NCI-H2171 (cell line): Measurements from ENCODE around the gene IDH3A.

Experiments
- DNase-seq: peaks from one replicate; lab custom pipeline; 2025; lab: John Stamatoyannopoulos, UW

The IDH3A gene

GRCh38 chr15:78168608-78169007, 19.4 kb downstream of the IDH3A start:
- no peak for DNase-seq

DNA sequence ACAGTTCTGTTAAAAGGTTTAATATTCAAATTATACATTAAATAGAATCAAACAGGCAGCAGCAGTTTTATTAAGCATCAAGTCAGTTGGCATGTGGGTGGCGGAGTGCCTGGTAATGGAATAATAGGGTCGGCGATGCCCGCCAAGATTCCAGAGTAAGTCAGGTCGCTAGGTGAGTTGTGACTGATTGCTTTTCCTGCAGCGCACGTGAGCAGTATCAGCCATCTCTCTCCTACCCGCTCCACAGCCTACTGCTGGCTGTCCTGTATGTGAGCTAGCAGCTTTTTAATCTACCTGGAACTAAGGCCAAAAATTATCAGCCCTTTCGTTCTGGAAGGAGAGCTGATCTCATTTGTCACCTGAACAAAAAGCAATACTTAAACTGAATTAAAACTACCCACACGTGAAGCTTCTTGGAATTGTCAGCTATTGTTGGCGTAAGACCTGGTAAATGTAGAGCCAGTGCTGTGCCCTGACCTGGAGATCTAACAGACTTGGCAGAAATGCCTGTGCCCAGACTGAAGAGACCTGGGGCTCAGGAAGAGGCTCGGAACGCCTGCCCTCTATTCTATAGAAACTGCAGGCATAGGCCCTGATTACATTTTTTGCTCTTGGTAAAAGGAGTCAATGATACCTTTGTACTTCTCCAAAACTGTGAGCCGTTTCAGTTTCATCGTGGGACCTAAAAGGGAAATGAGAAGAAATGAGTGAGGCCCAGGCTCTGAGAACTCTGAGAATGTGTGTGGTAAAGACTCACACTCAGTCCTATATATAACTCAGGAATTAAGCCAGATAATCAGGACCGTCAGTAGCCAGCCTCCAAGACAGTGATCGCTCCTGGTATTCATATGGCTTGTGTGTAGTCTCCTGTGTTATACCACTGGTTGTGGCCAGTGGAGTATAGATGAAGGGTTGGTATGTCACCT, 21.9 kb downstream of the IDH3A start:
- no peak for DNase-seq

DNA sequence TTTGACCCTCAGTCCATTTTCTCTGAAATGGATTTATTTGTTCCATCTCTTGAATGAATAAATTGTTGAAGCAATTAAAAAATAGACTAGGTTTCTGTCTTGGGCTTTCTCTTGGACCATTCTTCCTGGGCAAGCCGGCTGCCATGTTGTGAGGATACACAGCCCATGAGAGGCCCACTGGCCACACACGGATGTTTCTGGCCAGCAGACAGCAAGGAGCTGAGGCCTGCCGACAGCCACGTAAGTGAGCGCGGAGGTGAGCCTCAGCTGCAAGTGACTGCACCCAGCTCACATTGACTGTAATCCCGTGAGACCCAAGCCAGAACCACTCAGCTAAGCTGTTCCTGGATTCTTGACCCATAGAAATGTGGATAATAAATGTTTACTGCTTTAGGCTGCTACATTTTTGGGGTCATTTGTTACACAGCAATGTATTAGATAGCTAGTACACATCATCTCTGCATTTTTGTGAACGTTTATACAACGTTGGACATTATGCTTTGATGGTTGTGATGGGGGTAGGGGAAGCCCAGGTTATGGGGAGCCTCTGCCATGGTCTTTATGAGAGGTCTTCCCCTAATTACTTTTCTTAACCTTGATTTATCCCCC, 22.8 kb downstream of the IDH3A start:
- DNase-seq: no peak

DNA sequence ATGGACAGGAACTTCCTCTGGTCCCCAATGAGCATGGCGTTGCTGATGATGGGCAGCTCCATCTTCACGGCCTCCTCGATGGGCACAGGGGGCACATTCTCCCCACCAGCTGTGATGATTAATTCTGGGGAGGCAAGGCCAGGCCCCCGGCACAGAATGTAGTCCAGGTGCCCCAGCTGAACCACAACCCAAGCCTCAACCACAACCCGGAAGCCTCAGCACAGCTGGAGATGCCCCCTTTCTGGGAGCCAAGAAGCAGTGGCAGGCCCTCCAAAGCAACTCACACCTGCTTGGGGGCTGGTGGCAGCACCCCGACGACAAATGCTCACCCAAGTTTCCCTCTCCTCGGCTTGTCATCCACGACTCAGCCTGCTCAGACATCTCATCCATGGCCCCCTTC, 25.2 kb downstream of the IDH3A start:
- no peak for DNase-seq

- no peak for DNase-seq
Observed at GRCh38 chr15:78175330-78175729, 26.2 kb downstream of the IDH3A start.

DNA sequence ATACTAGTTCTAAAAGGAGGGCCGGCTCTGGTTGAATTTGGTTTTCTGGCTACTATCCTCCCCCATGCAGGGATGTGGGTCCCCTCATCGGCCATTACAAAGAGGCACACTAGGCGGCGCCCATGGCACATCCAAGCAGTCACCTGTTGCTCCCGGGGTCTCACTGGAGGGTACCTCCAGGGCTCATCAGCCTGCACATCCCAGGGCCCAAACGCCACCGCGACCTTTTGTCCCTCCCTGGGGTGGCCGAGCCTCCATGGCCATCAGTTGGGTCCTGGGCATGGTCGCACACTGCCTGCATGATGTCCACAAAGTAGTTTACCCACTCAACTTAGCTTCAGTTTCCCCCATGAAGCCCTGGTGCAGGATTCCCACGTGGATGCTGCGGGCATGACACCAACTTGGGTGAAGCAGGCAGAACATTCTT, 28.3 kb downstream of the IDH3A start:
- no peak for DNase-seq

DNA sequence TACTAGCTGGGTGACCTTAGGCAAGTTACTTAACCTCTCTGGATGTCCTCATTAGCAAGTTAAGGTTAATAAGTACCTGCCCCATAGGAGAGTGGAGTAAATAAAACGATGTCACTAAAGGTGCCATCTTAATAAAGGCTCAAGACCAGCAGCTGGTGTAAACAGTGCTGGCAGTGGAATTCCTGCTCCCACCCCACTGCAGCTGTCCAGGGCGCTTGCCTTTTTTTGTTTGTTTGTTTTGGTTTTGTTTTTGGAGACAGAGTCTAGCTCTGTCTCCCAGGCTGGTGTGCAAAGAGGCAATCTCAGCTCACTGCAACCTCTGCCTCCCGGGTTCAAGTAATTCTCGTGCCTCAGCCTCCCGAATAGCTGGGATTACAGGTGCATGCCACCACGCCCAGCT, 28.9 kb downstream of the IDH3A start:
- DNase-seq: no peak

DNA sequence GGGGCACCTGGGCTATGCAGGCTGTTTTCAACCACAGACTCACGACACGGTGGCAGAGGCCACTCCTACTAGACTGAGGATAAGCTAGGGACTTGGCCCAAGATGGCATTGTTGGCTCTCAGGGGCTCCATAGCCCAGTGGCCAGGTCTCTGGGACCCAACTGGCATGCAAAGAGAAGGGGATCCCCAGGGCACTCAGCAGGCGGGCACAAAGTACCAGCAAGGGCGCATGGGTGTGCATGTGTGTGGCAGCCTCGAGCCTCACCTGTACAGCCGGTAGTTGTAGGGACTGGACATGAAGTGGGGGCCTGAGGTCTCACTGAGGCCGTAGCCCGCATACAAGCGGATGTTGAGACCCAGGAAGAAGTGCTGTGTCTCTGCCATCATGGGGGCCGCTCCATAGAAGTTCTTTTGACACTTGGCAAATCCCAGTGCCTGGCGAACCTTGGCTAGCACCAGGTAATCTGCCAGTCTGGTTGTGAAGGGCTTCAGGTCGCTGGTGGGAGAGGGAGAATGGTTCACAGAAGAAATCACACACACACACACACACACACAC, 30.2 kb downstream of the IDH3A start:
- no peak for DNase-seq

DNA sequence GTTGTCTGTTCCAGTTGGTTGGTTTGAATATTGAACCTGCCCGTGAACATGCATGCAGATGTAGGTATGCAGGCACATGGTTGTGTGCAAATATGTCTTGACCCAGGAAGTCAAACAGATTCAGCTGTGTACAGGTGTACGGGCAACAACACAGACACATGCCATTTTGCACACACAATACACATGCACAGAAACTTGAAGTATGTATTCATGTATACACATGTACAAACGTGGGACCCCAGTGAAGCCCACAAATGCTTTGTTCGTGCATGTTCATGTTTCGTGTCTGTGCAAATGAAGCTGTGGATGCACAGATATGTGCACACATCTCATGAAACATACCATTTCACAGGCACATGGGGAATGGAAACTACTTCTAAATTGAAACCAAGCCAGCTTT, 30.7 kb downstream of the IDH3A start:
- no peak for DNase-seq

- no peak for DNase-seq
Observed at GRCh38 chr15:78182336-78182700, 33.2 kb downstream of the IDH3A start.

DNA sequence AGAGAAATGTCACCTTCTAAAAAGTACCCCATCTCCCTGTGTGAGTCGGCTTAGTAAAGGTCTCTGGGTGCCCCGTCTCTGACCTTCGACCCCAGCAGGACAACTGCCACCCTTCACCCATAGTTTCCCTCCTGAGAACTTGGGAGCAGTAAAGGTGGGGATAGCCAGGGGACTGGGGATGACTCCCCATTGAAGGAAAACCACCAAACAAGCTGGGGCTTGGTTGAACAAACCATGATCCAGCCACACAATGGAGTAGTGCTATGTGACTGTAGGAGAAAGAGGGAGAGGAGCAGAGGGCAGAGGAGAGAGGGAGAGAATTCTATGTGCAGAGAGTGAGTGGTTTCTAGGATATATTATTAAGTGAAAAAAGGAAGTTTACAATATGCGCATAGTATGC, 33.7 kb downstream of the IDH3A start:
- no peak for DNase-seq

GRCh38 chr15:78192826-78193594, 43.8 kb downstream of the IDH3A start:
- DNase-seq: no peak

GRCh38 chr15:78193731-78194567, 44.8 kb downstream of the IDH3A start:
- no peak for DNase-seq

- DNase-seq: no peak
Observed at GRCh38 chr15:78194568-78194925, 45.4 kb downstream of the IDH3A start.

DNA sequence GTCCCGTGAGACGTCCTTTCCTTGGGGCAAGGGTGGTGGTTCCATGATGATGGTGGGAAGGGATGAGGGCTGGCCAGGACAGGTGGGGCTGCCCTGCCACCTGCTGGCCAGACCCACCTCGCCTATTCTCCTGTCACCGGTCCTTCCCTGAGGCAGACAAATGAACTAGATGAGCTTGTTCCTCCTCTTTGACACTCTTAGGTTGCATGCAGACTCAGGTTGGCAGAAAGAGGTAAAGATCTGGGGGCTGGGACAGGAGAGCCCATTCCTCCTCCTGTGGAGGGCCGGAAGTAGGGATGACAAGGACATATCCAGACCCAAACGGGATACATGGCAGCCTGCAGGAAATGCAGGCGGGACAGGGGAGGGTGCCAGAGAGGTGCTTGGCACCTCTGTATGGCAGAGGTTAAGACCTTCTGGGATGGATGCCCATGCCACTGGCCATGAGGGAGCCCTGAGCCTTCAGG, 46.6 kb downstream of the IDH3A start:
- no peak for DNase-seq

- DNase-seq: no peak
Observed at GRCh38 chr15:78197632-78198031, 48.5 kb downstream of the IDH3A start.

DNA sequence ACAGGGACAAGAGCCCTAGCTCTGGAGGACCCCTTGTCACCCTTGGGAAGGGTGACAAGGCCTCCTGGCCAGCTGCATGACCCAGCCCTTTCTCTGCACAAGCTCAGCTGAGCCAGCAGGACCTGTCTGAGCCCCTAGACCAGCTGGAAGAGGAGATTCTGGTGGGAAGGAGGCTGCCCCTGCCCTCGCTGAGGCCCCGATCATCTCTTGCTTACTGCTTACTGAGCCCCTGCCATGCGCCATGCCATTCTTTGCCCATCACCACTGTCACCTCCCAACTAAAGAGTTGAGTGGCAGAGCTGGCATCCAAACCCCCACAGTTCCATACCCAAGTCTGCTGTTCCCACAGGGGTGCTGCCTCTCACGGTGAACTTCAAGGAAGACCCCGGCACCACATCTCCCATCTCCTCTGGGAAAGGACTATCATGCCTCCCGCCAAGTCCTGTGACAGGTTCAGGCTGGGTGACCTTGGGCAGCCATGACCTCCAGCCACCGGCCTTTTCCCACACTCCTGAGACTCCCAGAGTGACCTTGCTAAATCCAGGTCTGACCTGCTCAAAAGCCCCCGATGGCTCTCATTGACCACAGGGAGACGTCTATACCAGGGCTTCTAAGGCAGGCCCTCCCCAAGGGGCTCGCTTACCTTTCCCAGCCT, 51.2 kb downstream of the IDH3A start:
- DNase-seq: no peak

- DNase-seq: no peak
Observed at GRCh38 chr15:78201281-78202190, 52.4 kb downstream of the IDH3A start.

DNA sequence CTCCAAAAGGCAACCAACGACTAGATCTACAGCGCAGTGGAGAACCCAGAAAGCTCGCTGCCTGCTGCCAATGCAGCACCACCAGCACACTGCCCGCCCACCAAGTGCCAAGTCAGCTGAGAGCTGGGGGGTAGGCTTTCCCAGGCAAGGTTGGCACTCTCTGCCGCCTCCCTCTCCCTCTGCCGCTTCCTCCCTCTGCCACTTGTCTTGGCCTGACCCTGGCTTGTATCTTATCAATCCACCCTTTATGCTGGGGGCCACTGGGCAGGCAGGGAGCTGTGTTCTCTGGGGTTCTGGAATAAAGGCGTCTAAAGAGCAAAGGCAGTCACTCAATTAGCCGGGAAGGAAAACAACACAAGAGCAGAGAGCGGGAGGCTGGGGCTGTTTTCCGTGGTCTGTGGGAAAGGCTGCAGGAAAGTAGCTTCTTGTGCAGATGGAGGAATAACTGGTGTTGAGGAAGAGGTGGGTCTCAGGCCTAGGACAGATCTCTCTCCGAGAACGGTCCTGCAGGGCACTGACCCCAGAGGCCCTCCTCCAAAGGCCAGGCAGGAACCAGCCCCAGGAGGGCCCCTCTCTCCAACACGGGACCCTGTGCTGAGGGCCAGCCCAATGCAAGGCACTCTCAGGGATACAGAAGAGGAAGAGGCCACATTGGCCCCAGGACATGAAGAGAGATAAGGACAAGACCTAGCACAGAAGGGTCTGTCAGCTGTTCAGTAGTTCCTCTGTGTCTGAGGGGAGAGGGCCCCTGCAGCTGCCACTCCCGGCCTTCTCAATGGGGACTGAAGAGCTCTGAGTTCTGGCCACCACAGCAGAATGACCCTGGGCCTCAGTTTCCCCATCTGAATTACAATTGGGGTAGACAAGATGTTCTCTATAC, 54.4 kb downstream of the IDH3A start:
- DNase-seq: no peak
